Peyer's patch (tissue), 4 donors: ENCODE measurements around the gene UBE2J2. TPM values are rescaled to one million over a fixed set of nuclear protein-coding genes. Genes with fewer than 3 reads are reported as not detected.
"Not testable (repeated sequence)": the region's sequence is repeated elsewhere in the genome, so short reads cannot be mapped to it uniquely, and the experiment has no call there.

Source experiments
- DNase-seq, 3 donors: peaks; one replicate each; pipeline ENCODE4 v3.0.0-alpha.2; 2017 to 2019
- H3K27ac ChIP-seq, 4 donors: fragments of 200-600 bp; sonication (generic); one replicate each; pipeline ENCODE4 v1.5.1; 2016 to 2019
- H3K27me3 ChIP-seq, 2 donors: fragments of 200-600 bp; sonication (generic); one replicate each; pipeline ENCODE4 v1.5.1; 2019
- H3K36me3 ChIP-seq, 3 donors: fragments of 200-600 bp; sonication (generic); one replicate each; pipeline ENCODE4 v1.5.1; 2016 to 2019
- H3K4me1 ChIP-seq, 4 donors: fragments of 200-600 bp; sonication (generic); one replicate each; pipeline ENCODE4 v1.5.1; 2016 to 2019
- H3K4me3 ChIP-seq, 4 donors: fragments of 200-600 bp; sonication (generic); 1 replicate in 3 of 4; 2 replicates in 1 of 4; pipeline ENCODE4 v1.5.1; 2016 to 2019; ENCODE audit warnings: mild to moderate bottlenecking in 1 of 4
- H3K9me3 ChIP-seq, 4 donors: fragments of 200-600 bp; sonication (generic); one replicate each; pipeline ENCODE4 v1.5.1; 2016 to 2019; ENCODE audit warnings: mild to moderate bottlenecking in 1 of 4
- CTCF ChIP-seq, 6 experiments: fragments of 450-650 bp in 4 of 6; fragments of 200-600 bp in 2 of 6; sonication (generic) in 1 of 6; IDR thresholded peaks; one replicate each; pipeline ENCODE4 v1.5.1; 2017 to 2019; ENCODE audit warnings: antibody characterized with exemption in 6 of 6, mild to moderate bottlenecking in 3 of 6, moderate library complexity in 1 of 6
- POLR2A ChIP-seq, 2 donors: fragments of 450-650 bp; IDR thresholded peaks; one replicate each; pipeline ENCODE4 v1.5.1; 2017; ENCODE audit warnings: antibody characterized with exemption in 2 of 2, mild to moderate bottlenecking in 2 of 2, moderate library complexity in 2 of 2
- total RNA-seq, 4 donors: library from RNA; depleted of rRNA; stranded (reverse); fragments of >200 nt; gene quantifications; one replicate each; pipeline ENCODE4 v1.1.0, GENCODE V29; 2016

UBE2J2 gene
- total RNA-seq, 4 donors from 2014 or later, result 25.6 to 64.2 (median 55.3) TPM

GRCh38 chr1:1254667-1254998 is 19.0 kb downstream of the UBE2J2 start:
- TF ChIP-seq CTCF (IDR thresholded peaks at IDR 0.05) (no peak), POLR2A (IDR thresholded peaks at IDR 0.05) (no peak)
- Histone ChIP-seq H3K36me3 (peaks cover 0 to 59% (median 0%) of the 10 kb centered on the region in 3 donors), H3K27me3 (no peaks in the 10 kb centered on the region), H3K27ac (no peak overlapping the region), H3K9me3 (no peaks in the 10 kb centered on the region), H3K4me3 (no peak overlapping the region), H3K4me1 (peaks cover 0 to 11% (median 5%) of the 10 kb centered on the region in 4 donors)
- no peak for DNase-seq

- Histone ChIP-seq H3K27ac (no peak overlapping the region), H3K9me3 (no peaks in the 10 kb centered on the region), H3K36me3 (peaks cover 0 to 54% (median 0%) of the 10 kb centered on the region in 3 donors), H3K27me3 (no peaks in the 10 kb centered on the region), H3K4me1 (peaks cover 0 to 11% (median 5%) of the 10 kb centered on the region in 4 donors), H3K4me3 (no peak overlapping the region)
- DNase-seq, result no peak
- TF ChIP-seq CTCF (IDR thresholded peaks at IDR 0.05) (no peak), POLR2A (IDR thresholded peaks at IDR 0.05) (no peak)
These were observed 19.5 kb downstream of the UBE2J2 start for GRCh38 chr1:1253972-1254666.

GRCh38 chr1:1253314-1253713 is 20.3 kb downstream of the UBE2J2 start:
- Histone ChIP-seq H3K36me3 (peaks cover 0 to 47% (median 0%) of the 10 kb centered on the region in 3 donors), H3K4me1 (peaks cover 0 to 11% (median 5%) of the 10 kb centered on the region in 4 donors), H3K9me3 (no peaks in the 10 kb centered on the region), H3K4me3 (no peak overlapping the region), H3K27me3 (no peaks in the 10 kb centered on the region), H3K27ac (no peak overlapping the region)
- no peak for DNase-seq
- TF ChIP-seq CTCF (IDR thresholded peaks at IDR 0.05) (no peak), POLR2A (IDR thresholded peaks at IDR 0.05) (no peak)

- TF ChIP-seq POLR2A (IDR thresholded peaks at IDR 0.05), result no peak
- no peak for TF ChIP-seq CTCF (IDR thresholded peaks at IDR 0.05)
- peak overlapping the region in 2 of 4 donors; percentile 16 to 48 for H3K27ac ChIP-seq
- DNase-seq, result peak in 2 of 3 donors; percentile 68 to 75
- H3K4me1 ChIP-seq, result peaks cover 0 to 16% (median 10%) of the 10 kb centered on the region in 4 donors
- H3K9me3 ChIP-seq, result no peaks in the 10 kb centered on the region
- no peak overlapping the region for H3K4me3 ChIP-seq
- H3K36me3 ChIP-seq, result peaks cover 0 to 33% (median 0%) of the 10 kb centered on the region in 3 donors
- peaks cover 0 to 15% of the 10 kb centered on the region in 2 donors for H3K27me3 ChIP-seq
These were observed 22.8 kb downstream of the UBE2J2 start for GRCh38 chr1:1250786-1251284.

GRCh38 chr1:1248009-1248913 is 25.4 kb downstream of the UBE2J2 start:
- not testable (repeated sequence) for H3K4me3 ChIP-seq, H3K27ac ChIP-seq, H3K36me3 ChIP-seq, H3K9me3 ChIP-seq, DNase-seq
- H3K4me1 ChIP-seq, result peaks cover 0 to 16% (median 10%) of the 10 kb centered on the region in 4 donors
- H3K27me3 ChIP-seq, result peaks cover 0 to 21% of the 10 kb centered on the region in 2 donors
